H1 (cell line): ENCODE measurements around the gene RASD2. TPM values are rescaled to one million over a fixed set of nuclear protein-coding genes. Genes with fewer than 3 reads are reported as not detected.

Experiments
- CTCF ChIA-PET: fragments of 300-600 bp; sonication (Branson Sonifier 250); formaldehyde crosslinking; loops from one replicate; lab custom pipeline; 2021; ENCODE audit not compliant: partially characterized antibody; lab: Charles Lee
- POLR2A ChIA-PET: fragments of 300-600 bp; sonication (Branson Sonifier 250); formaldehyde crosslinking; loops from one replicate; lab custom pipeline; 2021; ENCODE audit warnings: inconsistent platforms; ENCODE audit not compliant: partially characterized antibody; lab: Charles Lee
- DNase-seq, 2 experiments: peaks; one replicate each; pipeline versions ENCODE4 v3.0.0 to v3.0.0-alpha.2; 2010 to 2022; ENCODE audit warnings: low spot score in 2 of 2, low read depth in 1 of 2, mixed read lengths in 1 of 2
- FAIRE-seq: peaks from 2 replicates; lab custom pipeline; 2011; peaks lifted over from hg19 to GRCh38; lab: Jason Lieb, UNC
- H2AFZ ChIP-seq: 2 replicates; pipeline ENCODE4 v1.8.1; 2012; ENCODE audit warnings: low read length, inconsistent platforms
- H2AK5ac ChIP-seq: 2 replicates; pipeline ENCODE4 v1.6.1; 2013; ENCODE audit warnings: low read depth, low read length
- H2BK120ac ChIP-seq: replicated peaks from 2 replicates; pipeline ENCODE3; 2013; ENCODE audit warnings: low read depth, low read length, inconsistent platforms
- H2BK12ac ChIP-seq: 2 replicates; pipeline ENCODE4 v1.6.1; 2013; ENCODE audit warnings: low read depth, low read length
- H2BK15ac ChIP-seq: 2 replicates; pipeline ENCODE4 v1.6.1; 2013; ENCODE audit warnings: low read length
- H2BK20ac ChIP-seq: 2 replicates; pipeline ENCODE4 v1.6.1; 2013; ENCODE audit warnings: low read length
- H2BK5ac ChIP-seq: 2 replicates; pipeline ENCODE4 v1.6.1; 2013; ENCODE audit warnings: low read depth, low read length
- H3K14ac ChIP-seq: 2 replicates; pipeline ENCODE4 v1.6.1; 2013; ENCODE audit warnings: inconsistent platforms; ENCODE audit not compliant: insufficient read length
- H3K18ac ChIP-seq: 2 replicates; pipeline ENCODE4 v1.6.1; 2013; ENCODE audit warnings: low read length; ENCODE audit errors: extremely low read depth
- H3K23ac ChIP-seq: 2 replicates; pipeline ENCODE4 v1.6.1; 2013; ENCODE audit warnings: inconsistent platforms; ENCODE audit not compliant: insufficient read length
- H3K23me2 ChIP-seq: 2 replicates; pipeline ENCODE4 v1.6.1; 2013; ENCODE audit warnings: low read depth, low read length
- H3K27ac ChIP-seq: 2 replicates; pipeline ENCODE4 v1.6.1; 2011; ENCODE audit warnings: low read depth, low read length, inconsistent platforms
- H3K27me3 ChIP-seq, 4 experiments: replicated peaks in 1 of 4; 1 replicate in 1 of 4; 2 replicates in 3 of 4; pipeline versions ENCODE4 v1.6.1 to v1.8.1; 2011 to 2013; ENCODE audit warnings: low read length in 3 of 4, mild to moderate bottlenecking in 3 of 4, inconsistent platforms in 2 of 4, mixed read lengths in 2 of 4, moderate library complexity in 1 of 4; ENCODE audit not compliant: control insufficient read depth in 3 of 4, insufficient read depth in 3 of 4; ENCODE audit errors: extremely low read depth in 1 of 4
- H3K36me3 ChIP-seq, 4 experiments: 2 replicates each; pipeline versions ENCODE4 v1.6.1 to v1.8.1; 2011 to 2013; ENCODE audit warnings: mild to moderate bottlenecking in 4 of 4, low read length in 3 of 4, moderate library complexity in 2 of 4, control low read depth in 1 of 4, inconsistent platforms in 1 of 4; ENCODE audit not compliant: insufficient read depth in 4 of 4, control insufficient read depth in 2 of 4
- H3K4ac ChIP-seq: replicated peaks from 2 replicates; pipeline ENCODE3; 2013; ENCODE audit warnings: low read length, low read depth, mixed read lengths, inconsistent platforms; ENCODE audit not compliant: insufficient read length
- H3K4me1 ChIP-seq, 4 experiments: replicated peaks in 1 of 4; 1 replicate in 1 of 4; 2 replicates in 3 of 4; pipeline versions ENCODE4 v1.6.1 to v1.8.1; 2011 to 2013; ENCODE audit warnings: low read length in 3 of 4, inconsistent platforms in 2 of 4, mixed read lengths in 1 of 4; ENCODE audit not compliant: insufficient read depth in 4 of 4, control insufficient read depth in 3 of 4
- H3K4me2 ChIP-seq, 2 experiments: 2 replicates each; pipeline versions ENCODE4 v1.6.1 to v1.8.1; 2011 to 2013; ENCODE audit warnings: low read depth in 2 of 2, low read length in 2 of 2, control low read depth in 1 of 2, inconsistent platforms in 1 of 2, mild to moderate bottlenecking in 1 of 2; ENCODE audit not compliant: insufficient read depth in 1 of 2
- H3K4me3 ChIP-seq, 4 experiments: fragments of 200-600, 300-600 bp in 1 of 4; sonication (generic), shearing (Covaris generic), sonication (Bioruptor Twin) in 1 of 4; 2 replicates each; pipeline versions ENCODE4 v1.5.1 to v1.8.1; 2011 to 2016; ENCODE audit warnings: low read length in 4 of 4, low read depth in 3 of 4, control low read depth in 2 of 4, inconsistent platforms in 2 of 4, mild to moderate bottlenecking in 2 of 4, mixed read lengths in 1 of 4, moderate library complexity in 1 of 4; ENCODE audit not compliant: insufficient read depth in 2 of 4; ENCODE audit errors: extremely low read depth in 1 of 4
- H3K56ac ChIP-seq: replicated peaks from 2 replicates; pipeline ENCODE3; 2013; ENCODE audit warnings: low read depth, mild to moderate bottlenecking, mixed read lengths, low read length, inconsistent platforms; ENCODE audit not compliant: insufficient read length
- H3K79me1 ChIP-seq: 2 replicates; pipeline ENCODE4 v1.6.1; 2013; ENCODE audit warnings: low read depth, low read length, control low read depth
- H3K79me2 ChIP-seq, 2 experiments: 2 replicates each; pipeline versions ENCODE4 v1.6.1 to v1.8.1; 2012 to 2013; ENCODE audit warnings: low read length in 2 of 2, mild to moderate bottlenecking in 2 of 2, inconsistent platforms in 1 of 2; ENCODE audit not compliant: insufficient read depth in 2 of 2, control insufficient read depth in 1 of 2
- H3K9ac ChIP-seq, 4 experiments: replicated peaks in 1 of 4; 1 replicate in 1 of 4; 2 replicates in 3 of 4; pipeline versions ENCODE4 v1.6.1 to v1.8.1; 2011 to 2013; ENCODE audit warnings: low read depth in 3 of 4, low read length in 3 of 4, control low read depth in 2 of 4, mild to moderate bottlenecking in 2 of 4, moderate library complexity in 2 of 4, inconsistent platforms in 1 of 4; ENCODE audit errors: extremely low read depth in 1 of 4
- H3K9me3 ChIP-seq, 2 experiments: 2 replicates each; pipeline versions ENCODE4 v1.6.1 to v1.8.1; 2012 to 2013; ENCODE audit warnings: mild to moderate bottlenecking in 2 of 2, moderate library complexity in 2 of 2, control low read depth in 1 of 2, inconsistent platforms in 1 of 2, low read depth in 1 of 2, low read length in 1 of 2, mixed read lengths in 1 of 2; ENCODE audit not compliant: insufficient read depth in 2 of 2
- H4K20me1 ChIP-seq, 2 experiments: replicated peaks in 1 of 2; 2 replicates each; pipeline versions ENCODE3 to v1.8.1; 2011 to 2013; ENCODE audit warnings: inconsistent platforms in 2 of 2, low read length in 2 of 2, mild to moderate bottlenecking in 1 of 2; ENCODE audit not compliant: insufficient read depth in 2 of 2, control insufficient read depth in 1 of 2
- H4K5ac ChIP-seq: 2 replicates; pipeline ENCODE4 v1.6.1; 2013; ENCODE audit warnings: low read length, low read depth, mixed read lengths, inconsistent platforms; ENCODE audit not compliant: insufficient read length
- H4K8ac ChIP-seq: 2 replicates; pipeline ENCODE4 v1.8.0; 2013; ENCODE audit warnings: mild to moderate bottlenecking, moderate library complexity, low read length, inconsistent platforms; ENCODE audit not compliant: insufficient read depth; ENCODE audit errors: extremely low read depth
- H4K91ac ChIP-seq: replicated peaks from 2 replicates; pipeline ENCODE3; 2013; ENCODE audit warnings: low read length, mixed read lengths, inconsistent platforms; ENCODE audit not compliant: insufficient read length
- EGR1 ChIP-seq: IDR thresholded peaks from 2 replicates; pipeline ENCODE4 v1.6.1; 2011; ENCODE audit warnings: low read depth, low read length, borderline replicate concordance
- FOSL1 ChIP-seq: IDR thresholded peaks from 2 replicates; pipeline ENCODE4 v1.6.1; 2011; ENCODE audit warnings: mild to moderate bottlenecking, low read depth, low read length, moderate library complexity; ENCODE audit not compliant: insufficient read depth
- HDAC2 ChIP-seq, 2 experiments: fragments of 300-600 bp in 1 of 2; sonication (generic) in 1 of 2; IDR thresholded peaks; 2 replicates each; pipeline ENCODE4 v1.6.1; 2011 to 2012; ENCODE audit warnings: low read depth in 2 of 2, low read length in 2 of 2, mild to moderate bottlenecking in 2 of 2, moderate library complexity in 2 of 2, borderline replicate concordance in 1 of 2, inconsistent platforms in 1 of 2
- JUN ChIP-seq: IDR thresholded peaks from 2 replicates; pipeline ENCODE4 v1.6.1; 2011; ENCODE audit warnings: low read depth, mild to moderate bottlenecking, improper control_type of control experiment, low read length
- JUND ChIP-seq: IDR thresholded peaks from 2 replicates; pipeline ENCODE4 v1.6.1; 2011; ENCODE audit warnings: mild to moderate bottlenecking, improper control_type of control experiment, low read length
- NANOG ChIP-seq: IDR thresholded peaks from 2 replicates; pipeline ENCODE4 v1.6.1; 2011; ENCODE audit warnings: low read length, low read depth, mild to moderate bottlenecking, inconsistent platforms; ENCODE audit not compliant: insufficient read depth, poor library complexity, severe bottlenecking
- TEAD4 ChIP-seq: IDR thresholded peaks from 2 replicates; pipeline ENCODE4 v1.6.1; 2012; ENCODE audit warnings: low read depth, low read length, inconsistent platforms, mixed read lengths
- WGBS, 2 experiments: shearing (Covaris generic) in 1 of 2; methylation state at CpG; one replicate each; pipeline versions ENCODE4 v1.1.6 to v1.1.7; 2013 to 2015; ENCODE audit warnings: low lambda C conversion rate in 2 of 2, mixed read lengths in 2 of 2, inconsistent platforms in 1 of 2, low coverage in 1 of 2, missing lambda C conversion rate in 1 of 2; ENCODE audit not compliant: insufficient replicate concordance in 2 of 2, insufficient coverage in 1 of 2, insufficient read length in 1 of 2; ENCODE audit errors: extremely low coverage in 1 of 2, missing lambda C conversion rate in 1 of 2; 5-methylcytosine and 5-hydroxymethylcytosine counted together
- polyA plus RNA-seq, 7 experiments: library from polyadenylated mRNA; depleted of rRNA in 3 of 7; stranded (reverse) in 5 of 7; unstranded in 2 of 7; fragments of >200 nt in 5 of 7; fragments of 200-250 nt in 2 of 7; gene quantifications; 1 replicate in 5 of 7; 2 replicates in 1 of 7; 4 replicates in 1 of 7; pipeline versions ENCODE4 v1.2.1 to v1.2.3, GENCODE V29; 2011 to 2013; ENCODE audit warnings: missing spikeins in 2 of 7, mixed read lengths in 2 of 7
- total RNA-seq: library from RNA; stranded (reverse); fragmentation: NEBNext Ultra II Directional; extraction: Animal tissue kit (Norgen Biotek cat#: 25700); gene quantifications from 2 replicates; pipeline ENCODE4 v1.2.1, GENCODE V29; 2021
- TF ChIP-seq, protein P1 (sequence below): IDR thresholded peaks from 2 replicates; pipeline ENCODE4 v1.6.1; 2011; ENCODE audit warnings: low read depth, mild to moderate bottlenecking, low read length; ENCODE audit not compliant: insufficient read depth
- TF ChIP-seq, protein P2 (sequence below): IDR thresholded peaks from 2 replicates; pipeline ENCODE4 v1.6.1; 2012; ENCODE audit warnings: inconsistent platforms

The RASD2 gene
- total and polyA plus RNA-seq, 2 of the 8 experiments (the other 6 are each of a cell fraction or from before 2014, with no cell fraction given) = 1.9 to 5.1 TPM

DNA sequence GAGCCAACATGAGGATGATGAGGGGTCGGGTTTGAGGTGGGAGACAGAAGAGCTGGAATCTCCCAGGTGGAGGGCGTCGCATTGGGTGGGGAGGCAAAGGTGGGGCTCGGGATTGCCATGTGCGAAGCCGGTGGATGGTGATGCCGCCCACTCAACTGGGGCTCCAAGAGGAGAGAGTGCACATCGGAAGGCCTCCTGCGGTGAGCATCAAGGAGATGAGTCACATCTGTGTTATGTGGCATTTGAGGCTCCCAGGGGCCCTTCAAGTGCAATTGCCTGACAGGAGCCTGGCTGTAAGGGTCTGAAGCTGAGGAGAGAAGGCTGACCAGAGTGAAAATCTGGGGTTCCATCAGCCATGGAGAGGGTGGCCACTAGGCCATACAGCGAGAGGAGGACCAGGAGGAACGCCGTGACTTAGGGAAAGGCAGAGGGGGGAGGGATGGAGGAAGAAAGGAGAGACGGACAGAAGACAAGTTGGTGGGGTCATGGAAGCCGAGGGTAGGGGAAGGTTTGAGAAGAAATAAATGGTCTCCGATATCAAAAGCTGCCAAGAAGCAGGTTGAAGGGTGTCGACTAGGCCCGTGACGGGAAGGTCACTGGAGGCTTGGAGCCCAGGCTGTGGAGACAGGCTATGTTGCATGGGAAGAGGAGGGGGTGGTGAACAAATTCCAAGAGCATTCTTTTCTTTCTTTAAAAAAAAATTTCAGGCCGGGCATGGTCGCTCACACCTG is 21.3 kb downstream of the RASD2 start:
- Histone ChIP-seq H3K79me1 (no peaks in the 10 kb centered on the region), H2BK120ac (no peak overlapping the region), H3K27me3 (no peaks in the 10 kb centered on the region), H3K56ac (no peak overlapping the region), H2AK5ac (peak overlapping the region; percentile 94; the same call in 1 of the 2 replicates), H3K9ac (no peak overlapping the region), H3K18ac (peak overlapping the region; percentile 87; the same call in 1 of the 2 replicates), H3K4me1 (peaks cover 0 to 7% (median 7%) of the 10 kb centered on the region in 4 experiments; a peak in 5 of 7 replicates), H2AFZ (no peak overlapping the region), H3K14ac (no peak overlapping the region), H2BK5ac (peak overlapping the region; percentile 92; the same call in 1 of the 2 replicates), H2BK15ac (peak overlapping the region; percentile 97; the same call in 1 of the 2 replicates), H4K20me1 (no peaks in the 10 kb centered on the region), H3K4ac (peak overlapping the region; percentile 6), H3K9me3 (no peaks in the 10 kb centered on the region), H4K5ac (no peak overlapping the region), H4K91ac (peak overlapping the region; percentile 58), H3K27ac (no peak overlapping the region), H2BK20ac (peak overlapping the region; percentile 94; the same call in 1 of the 2 replicates), H4K8ac (no peak overlapping the region), H3K23ac (no peak overlapping the region), H3K23me2 (no peaks in the 10 kb centered on the region), H3K4me3 (no peak overlapping the region), H3K4me2 (peak overlapping the region; percentile 29 to 43; a peak in 2 of 4 replicates), H3K36me3 (no peaks in the 10 kb centered on the region)
- CTCF ChIA-PET = interaction anchor here (1.0 to 1.7 kb wide), 3 partner anchors 14 to 83 kb away, joined by 3 to 5 read pairs (median 3); no protein-coding TSS in a partner anchor
- DNase-seq (no peak), FAIRE-seq (no peak)
- POLR2A ChIA-PET = interaction anchor here (1.2 kb wide), 1 partner anchor 10 kb away, joined by 4 read pairs; no protein-coding TSS in a partner anchor
- 77% methylated on average over 20 of the region's 20 CpGs; no CpG with 5 or more reads in 1 of the 2 experiments for WGBS, 2 experiments
- TF ChIP-seq, protein P1, sequence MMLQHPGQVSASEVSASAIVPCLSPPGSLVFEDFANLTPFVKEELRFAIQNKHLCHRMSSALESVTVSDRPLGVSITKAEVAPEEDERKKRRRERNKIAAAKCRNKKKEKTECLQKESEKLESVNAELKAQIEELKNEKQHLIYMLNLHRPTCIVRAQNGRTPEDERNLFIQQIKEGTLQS = 0 out of 2 replicates have a peak, but pooled peaks have one; percentile 23
- TF ChIP-seq JUN (peak; percentile 59; the same call in 1 of the 2 replicates), JUND (peak; percentile 92), HDAC2 (IDR thresholded peaks at IDR 0.05; ENCODE audit: borderline replicate concordance in 1 of 2, low read depth in 2 of 2, low read length in 2 of 2) (no peak), EGR1 (peak; percentile 75; the same call in 1 of the 2 replicates), FOSL1 (no peak), TEAD4 (peak; percentile 36; the same call in 1 of the 2 replicates), NANOG (peak; percentile 50)
- TF ChIP-seq, protein P2, sequence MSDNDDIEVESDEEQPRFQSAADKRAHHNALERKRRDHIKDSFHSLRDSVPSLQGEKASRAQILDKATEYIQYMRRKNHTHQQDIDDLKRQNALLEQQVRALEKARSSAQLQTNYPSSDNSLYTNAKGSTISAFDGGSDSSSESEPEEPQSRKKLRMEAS = peak; percentile 29; the same call in 1 of the 2 replicates
- TF ChIP-seq, all 59 proteins: peak for 7
- no peaks in the 10 kb centered on the region for H3K79me2 ChIP-seq
- H2BK12ac ChIP-seq = peak overlapping the region; percentile 92; the same call in 1 of the 2 replicates
